ENCODE data around the gene DNAH17.

DNAH17 gene

GRCh38 chr17:78566947-78567346, 10.2 kb downstream of the DNAH17 start:
- H3K4me3 ChIP-seq (ENCODE audit: low read depth, low read length), result no peak overlapping the region
- H3K4me1 ChIP-seq (ENCODE audit: control insufficient read depth, insufficient read depth, low read length), result no peaks in the 10 kb centered on the region; the same call in 1 of the 2 replicates
- no peaks in the 10 kb centered on the region for H3K36me3 ChIP-seq (ENCODE audit: control insufficient read depth in 2 of 2, insufficient read depth in 1 of 2, low read length in 2 of 2)
- no peaks in the 10 kb centered on the region for H3K9me3 ChIP-seq (ENCODE audit: control insufficient read depth, insufficient read depth, low read depth, low read length)
- no peak for TF ChIP-seq PRDM2 (tag by site-specific recombination; IDR thresholded peaks at IDR 0.05; ENCODE audit: borderline replicate concordance)
- no peak for TF ChIP-seq ZNF677 (tag by site-specific recombination; IDR thresholded peaks at IDR 0.05)
- TF ChIP-seq WT1 (tag by site-specific recombination; IDR thresholded peaks at IDR 0.05), result no peak
- TF ChIP-seq ZBTB48 (tag by site-specific recombination; IDR thresholded peaks at IDR 0.05), result no peak
- no peak for TF ChIP-seq BCL6B (tag by site-specific recombination; IDR thresholded peaks at IDR 0.05)
- TF ChIP-seq ZNF548 (tag by site-specific recombination; IDR thresholded peaks at IDR 0.05), result no peak
- TF ChIP-seq ZNF112 (tag by site-specific recombination; IDR thresholded peaks at IDR 0.05), result no peak
- TF ChIP-seq RBAK (tag by site-specific recombination; IDR thresholded peaks at IDR 0.05), result no peak
- TF ChIP-seq ZNF624 (tag by site-specific recombination; IDR thresholded peaks at IDR 0.05), result no peak
- TF ChIP-seq ZNF626 (tag by site-specific recombination; IDR thresholded peaks at IDR 0.05), result no peak
- no peak for TF ChIP-seq ZNF324 (tag by site-specific recombination; IDR thresholded peaks at IDR 0.05)
- no peak for TF ChIP-seq ZBTB17 (tag by site-specific recombination; IDR thresholded peaks at IDR 0.05)
- no peak for TF ChIP-seq ZXDB (tag by site-specific recombination; IDR thresholded peaks at IDR 0.05)
- TF ChIP-seq ZNF341 (tag by site-specific recombination; IDR thresholded peaks at IDR 0.05; ENCODE audit: low read depth), result no peak
- TF ChIP-seq PRDM4 (tag by site-specific recombination; IDR thresholded peaks at IDR 0.05), result no peak
- TF ChIP-seq ZNF664 (tag by site-specific recombination; IDR thresholded peaks at IDR 0.05), result no peak
- TF ChIP-seq ZNF555 (tag by site-specific recombination; conservative IDR thresholded peaks at IDR 0.05), result no peak
- POLR2A ChIA-PET, result no interaction called here
- CTCF ChIA-PET, result interaction anchor here (0.6 to 1.8 kb wide), 2 partner anchors 141 to 374 kb away, joined by 4 to 5 read pairs; no protein-coding TSS in a partner anchor
- no peak overlapping the region for H3K27ac ChIP-seq (ENCODE audit: extremely low read depth, low read depth, low read length)

Measured in HEK293 (cell line).